Stomach (tissue), 4 donors: ENCODE measurements around the gene CEP170.

Source experiments
- POLR2AphosphoS5 ChIP-seq, 3 donors: sonication (generic); formaldehyde crosslinking; IDR thresholded peaks; one replicate each; pipeline ENCODE4 v1.6.1; 2016; ENCODE audit warnings: antibody characterized with exemption in 3 of 3
- TF ChIP-seq, protein P1 (sequence below), 7 experiments: fragments of 450-650 bp in 4 of 7; fragments of 200-600 bp in 3 of 7; sonication (generic) in 3 of 7; IDR thresholded peaks; one replicate each; pipeline ENCODE4 v1.5.1; 2016 to 2019; ENCODE audit warnings: antibody characterized with exemption in 7 of 7, control low read depth in 2 of 7, mild to moderate bottlenecking in 1 of 7

GRCh38 chr1:243250102-243250501 lies 5.0 kb downstream of the CEP170 start:
- TF ChIP-seq, protein P1, sequence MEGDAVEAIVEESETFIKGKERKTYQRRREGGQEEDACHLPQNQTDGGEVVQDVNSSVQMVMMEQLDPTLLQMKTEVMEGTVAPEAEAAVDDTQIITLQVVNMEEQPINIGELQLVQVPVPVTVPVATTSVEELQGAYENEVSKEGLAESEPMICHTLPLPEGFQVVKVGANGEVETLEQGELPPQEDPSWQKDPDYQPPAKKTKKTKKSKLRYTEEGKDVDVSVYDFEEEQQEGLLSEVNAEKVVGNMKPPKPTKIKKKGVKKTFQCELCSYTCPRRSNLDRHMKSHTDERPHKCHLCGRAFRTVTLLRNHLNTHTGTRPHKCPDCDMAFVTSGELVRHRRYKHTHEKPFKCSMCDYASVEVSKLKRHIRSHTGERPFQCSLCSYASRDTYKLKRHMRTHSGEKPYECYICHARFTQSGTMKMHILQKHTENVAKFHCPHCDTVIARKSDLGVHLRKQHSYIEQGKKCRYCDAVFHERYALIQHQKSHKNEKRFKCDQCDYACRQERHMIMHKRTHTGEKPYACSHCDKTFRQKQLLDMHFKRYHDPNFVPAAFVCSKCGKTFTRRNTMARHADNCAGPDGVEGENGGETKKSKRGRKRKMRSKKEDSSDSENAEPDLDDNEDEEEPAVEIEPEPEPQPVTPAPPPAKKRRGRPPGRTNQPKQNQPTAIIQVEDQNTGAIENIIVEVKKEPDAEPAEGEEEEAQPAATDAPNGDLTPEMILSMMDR (IDR thresholded peaks at IDR 0.05): no peak
- TF ChIP-seq POLR2AphosphoS5 (IDR thresholded peaks at IDR 0.05): no peak
